Lung microvascular endothelial cell (primary cell): ENCODE data around the gene ZNF480. TPM values are rescaled to one million over a fixed set of nuclear protein-coding genes. Genes with fewer than 3 reads are reported as not detected.
"Not testable (repeated sequence)": the region's sequence is repeated elsewhere in the genome, so short reads cannot be mapped to it uniquely, and the experiment has no call there.

Experiments
- DNase-seq, 2 donors: peaks; one replicate each; pipeline versions ENCODE4 v3.0.0 to v3.0.0-alpha.2; 2010; ENCODE audit warnings: low read depth in 2 of 2
- total RNA-seq: library from RNA; depleted of rRNA; stranded (reverse); fragments of >200 nt; gene quantifications from 2 replicates; pipeline ENCODE4 v1.2.1, GENCODE V29; 2014

The ZNF480 gene
- 2.4 and 2.6 TPM in 2 replicates for total RNA-seq

DNA sequence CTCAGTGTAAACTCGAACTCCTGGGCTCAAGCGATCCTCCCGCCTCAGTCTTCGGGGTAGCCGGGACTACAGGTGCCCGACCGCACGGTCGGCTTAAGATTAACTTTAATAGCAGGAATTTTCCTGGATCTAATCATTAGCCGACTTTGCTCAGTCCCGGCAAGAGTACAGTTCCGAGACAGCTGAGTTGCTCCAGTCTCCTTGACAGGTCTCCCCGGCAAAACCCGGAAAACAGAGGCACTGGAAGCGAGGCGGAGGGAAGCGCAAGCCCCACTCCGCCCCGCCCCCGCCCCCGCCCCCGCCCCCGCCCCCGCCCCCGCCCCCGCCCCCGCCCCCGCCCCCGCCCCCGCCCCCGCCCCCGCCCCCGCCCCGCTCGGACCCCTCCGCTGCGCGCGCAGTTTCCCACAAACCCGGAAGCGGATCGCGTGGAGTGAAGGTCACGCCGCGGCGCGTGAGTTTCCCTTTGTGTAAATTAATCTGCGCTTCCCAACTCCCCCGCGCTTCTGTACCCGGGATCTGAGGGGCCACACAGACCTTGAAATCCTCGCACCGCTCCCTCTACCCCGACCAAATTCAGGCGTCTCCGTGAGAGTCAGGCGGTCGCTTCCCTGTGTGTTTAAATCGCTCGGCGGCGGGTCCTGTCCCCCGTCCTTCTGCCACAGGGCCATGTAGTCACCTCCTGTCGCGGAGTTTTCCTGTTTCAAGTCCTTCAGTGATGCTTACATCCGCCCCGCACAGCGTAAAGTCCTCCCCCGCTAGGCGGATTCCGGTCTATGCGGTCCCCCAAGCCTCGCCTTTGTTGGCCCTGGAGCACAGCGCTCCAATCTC, at the start of gene ZNF480:
ZNF480 (plus strand) TSS at position 397 of the 828 bp plus-strand sequence. CDS start 3,244 bp downstream, outside the sequence.
- peak; percentile 81 to 90 for DNase-seq

DNA sequence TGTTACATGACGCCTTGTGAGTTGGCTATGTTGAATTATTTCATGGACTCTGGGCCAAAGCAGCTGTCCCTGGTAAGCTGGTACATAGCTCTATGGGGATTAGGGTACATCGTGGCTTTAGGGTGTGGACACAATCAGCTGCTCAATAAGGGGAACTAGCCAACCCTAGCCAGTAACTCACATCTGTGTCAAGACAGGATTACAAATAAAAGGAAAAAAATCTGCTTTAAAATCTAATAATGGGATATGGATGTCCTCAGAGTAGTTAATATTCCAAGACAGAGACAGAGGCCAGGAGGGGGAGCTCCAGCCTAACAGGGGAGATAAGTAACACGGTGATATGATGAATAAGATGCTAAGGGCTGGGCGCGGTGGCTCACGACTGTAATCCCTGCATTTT, 48.7 kb upstream of the ZNF480 start:
- DNase-seq, result peak; percentile 64 to 69

DNA sequence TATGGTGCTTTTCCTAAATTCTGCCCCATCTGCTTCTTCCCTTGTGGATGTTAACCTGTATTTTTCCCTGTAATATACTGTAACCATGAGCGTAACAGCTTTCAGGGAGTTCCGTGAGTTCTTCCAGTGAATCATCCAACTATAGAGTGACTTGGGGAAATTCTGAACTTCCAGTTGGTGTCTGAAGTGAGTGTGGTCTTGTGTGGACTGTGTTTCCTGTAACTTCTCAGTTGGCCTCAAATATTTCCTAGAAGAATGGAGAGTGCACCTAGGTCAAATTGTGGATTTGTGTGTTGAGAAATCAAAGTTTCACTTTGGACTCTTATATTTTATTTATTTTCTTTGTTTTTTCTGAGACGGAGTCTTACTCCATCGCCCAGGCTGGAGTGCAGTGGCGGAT, 38.5 kb upstream of the ZNF480 start:
- peak in 1 of 2 donors; percentile 66 for DNase-seq

- peak in 1 of 2 donors; percentile 6 for DNase-seq
Observed at GRCh38 chr19:52265556-52265955, 31.4 kb upstream of the ZNF480 start.

GRCh38 chr19:52269338-52270261, 27.4 kb upstream of the ZNF480 start, which contains the start of gene ZNF766:
ZNF766 (plus strand) TSS chr19:52269587; CDS start chr19:52269614, 27 bp downstream.
- peak; percentile 97 for DNase-seq

- peak; percentile 27 to 30 for DNase-seq
Observed at GRCh38 chr19:52270266-52270885, 26.6 kb upstream of the ZNF480 start.

DNA sequence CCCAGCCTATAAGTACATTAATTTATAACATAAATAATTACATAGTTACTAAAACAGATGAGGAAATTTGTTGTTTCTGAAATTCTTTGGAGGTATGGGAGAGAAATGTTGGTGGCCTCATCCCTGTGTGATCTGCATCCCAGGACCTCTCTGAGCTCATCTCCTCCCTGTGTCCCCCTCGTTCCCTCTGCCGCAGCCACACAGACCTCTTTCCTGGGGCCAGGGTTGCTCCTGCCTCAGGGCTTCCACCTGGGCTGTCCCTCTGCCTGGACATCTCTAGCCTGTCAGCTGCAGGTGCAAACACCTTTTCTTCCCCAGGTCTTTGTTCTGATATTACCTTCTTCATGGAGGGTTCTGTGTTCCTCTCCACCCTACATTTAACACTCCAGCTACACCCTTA, 23.7 kb upstream of the ZNF480 start:
- no peak for DNase-seq

- DNase-seq, result no peak
Observed at GRCh38 chr19:52274191-52274590, 22.8 kb upstream of the ZNF480 start.

DNA sequence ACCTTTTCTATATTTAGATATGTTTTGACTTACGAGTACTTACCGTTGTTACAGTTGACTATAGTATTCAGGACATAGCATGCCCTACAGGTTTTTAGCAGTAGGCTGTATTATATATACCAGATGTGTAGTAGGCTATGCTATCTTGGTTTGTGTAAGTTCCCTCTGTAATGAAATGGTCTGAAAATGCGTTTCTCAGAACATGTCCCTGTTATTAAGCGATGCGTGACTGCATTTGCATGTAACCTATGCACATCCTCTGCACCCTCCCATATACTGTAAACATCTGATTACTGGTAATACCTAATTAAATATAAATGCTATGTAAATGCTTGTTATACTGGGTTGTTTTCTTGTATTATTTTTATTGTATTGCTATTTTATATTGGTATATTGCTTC, 21.0 kb upstream of the ZNF480 start:
- no peak for DNase-seq

GRCh38 chr19:52277471-52277870, 19.5 kb upstream of the ZNF480 start:
- no peak for DNase-seq

- DNase-seq, result no peak
Observed at GRCh38 chr19:52286256-52286655, 10.7 kb upstream of the ZNF480 start.

- DNase-seq, result no peak
Observed at GRCh38 chr19:52291781-52292180, 5.2 kb upstream of the ZNF480 start.

DNA sequence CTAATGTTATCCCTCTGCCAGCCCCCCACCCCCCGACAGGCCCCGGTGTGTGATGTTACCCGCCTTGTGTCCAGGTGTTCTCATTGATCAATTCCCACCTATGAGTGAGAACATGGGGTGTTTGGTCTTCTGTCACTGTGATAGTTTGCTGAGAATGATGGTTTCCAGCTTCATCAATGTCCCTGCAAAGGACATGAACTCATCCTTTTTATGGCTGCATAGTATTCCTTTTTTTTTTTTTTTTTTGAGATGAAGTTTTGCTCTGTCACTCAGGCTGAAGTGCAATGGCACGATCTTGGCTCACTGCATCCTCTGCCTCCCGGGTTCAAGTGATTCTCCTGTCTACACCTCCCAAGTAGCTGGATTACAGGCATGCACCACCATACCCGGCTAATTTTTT, 4.0 kb upstream of the ZNF480 start:
- DNase-seq, result not testable (repeated sequence)

DNA sequence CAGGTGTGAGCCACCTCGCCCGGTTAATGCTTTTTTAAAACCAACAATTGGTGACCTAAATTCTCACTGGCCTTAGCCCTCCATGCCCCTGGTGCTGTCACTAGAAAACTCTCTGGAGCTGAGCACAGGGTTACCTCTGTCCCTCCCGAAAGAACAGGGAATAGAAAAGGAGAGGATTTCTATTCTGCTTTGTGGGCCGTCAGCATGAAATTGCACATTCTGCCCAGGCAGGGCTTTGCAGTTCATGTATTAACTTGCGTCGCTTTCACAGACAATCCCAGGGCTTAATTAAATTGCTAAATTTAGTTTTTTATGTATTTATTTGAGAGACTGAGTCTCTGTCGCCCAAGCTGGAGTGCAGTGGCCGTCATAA, 583 bp upstream of the ZNF480 start:
- peak in 1 of 2 donors; percentile 47 for DNase-seq

GRCh38 chr19:52297601-52298364, 814 bp downstream of the ZNF480 start:
- DNase-seq, result peak; percentile 5 to 29

DNA sequence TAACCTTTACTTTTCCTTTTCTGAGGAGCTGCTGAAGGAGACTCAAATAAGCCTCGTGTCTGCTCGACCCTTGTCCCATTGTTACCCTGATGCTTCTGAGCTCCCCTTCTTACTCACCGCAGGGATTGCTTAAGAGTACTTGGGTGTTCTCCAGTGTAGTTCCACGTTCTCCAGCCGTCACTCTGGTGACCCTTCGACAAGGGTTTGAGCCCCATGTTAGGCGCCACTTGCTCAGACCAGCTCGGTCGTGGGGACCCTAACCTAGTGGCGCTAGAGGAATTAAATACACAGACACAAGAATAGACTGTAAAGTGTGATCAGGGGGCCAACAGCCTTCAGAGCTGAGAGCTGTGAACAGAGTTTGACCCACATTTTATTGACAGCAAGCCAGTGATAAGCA, 10.3 kb downstream of the ZNF480 start:
- peak; percentile 27 to 32 for DNase-seq

DNA sequence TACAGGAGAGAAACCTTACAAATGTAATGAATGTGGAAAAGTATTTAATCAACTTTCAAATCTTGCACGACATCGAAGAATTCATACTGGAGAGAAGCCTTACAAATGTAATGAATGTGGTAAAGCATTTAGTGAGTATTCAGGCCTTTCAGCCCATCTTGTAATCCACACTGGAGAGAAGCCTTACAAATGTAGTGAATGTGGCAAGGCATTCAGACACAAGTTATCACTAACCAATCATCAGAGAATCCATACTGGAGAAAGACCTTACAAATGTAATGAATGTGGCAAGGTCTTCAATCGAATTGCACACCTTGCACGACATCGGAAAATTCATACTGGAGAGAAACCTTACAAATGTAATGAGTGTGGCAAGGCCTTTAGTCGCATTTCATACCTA, 25.5 kb downstream of the ZNF480 start:
- no peak for DNase-seq

DNA sequence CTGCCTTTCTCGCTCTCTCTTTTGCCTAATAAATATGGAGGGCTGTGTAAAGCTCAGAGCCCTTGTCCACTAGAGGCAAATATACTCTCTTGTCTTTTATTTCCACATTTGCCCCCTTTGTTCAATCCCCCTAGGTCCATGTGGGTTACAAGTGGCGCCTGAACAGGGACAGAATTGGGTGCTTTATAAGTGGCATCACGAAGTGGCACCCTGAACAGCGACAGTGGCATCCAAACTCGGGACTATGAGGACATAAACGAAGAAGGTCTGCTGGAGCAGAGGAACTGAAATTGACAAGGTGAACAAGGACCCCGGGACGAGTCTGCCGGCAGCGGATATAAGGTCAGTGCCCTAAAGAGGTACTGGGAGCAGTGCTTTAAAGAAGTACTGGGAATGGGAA, 34.8 kb downstream of the ZNF480 start:
- peak; percentile 10 to 15 for DNase-seq

- DNase-seq, result no peak
Observed at GRCh38 chr19:52335768-52336116, 38.8 kb downstream of the ZNF480 start.

GRCh38 chr19:52336117-52336790, 39.3 kb downstream of the ZNF480 start, which contains the start of gene ZNF610:
ZNF610 (plus strand) TSS chr19:52336243; CDS start chr19:52349173, 12,930 bp downstream.
- DNase-seq, result peak; percentile 92 to 93
